Measurements from ENCODE around the gene SLC27A2.

SLC27A2 gene

GRCh38 chr15:50275091-50275490, 93.1 kb downstream of the SLC27A2 start:
- DNase-seq: no peak

GRCh38 chr15:50275908-50276307, 93.9 kb downstream of the SLC27A2 start:
- DNase-seq: no peak

- DNase-seq: no peak
These were observed 95.4 kb downstream of the SLC27A2 start for GRCh38 chr15:50277370-50277769.

- no peak for DNase-seq
These were observed 96.5 kb downstream of the SLC27A2 start for GRCh38 chr15:50278496-50278895.

GRCh38 chr15:50280271-50280670, 98.3 kb downstream of the SLC27A2 start:
- DNase-seq: no peak

- DNase-seq: no peak
These were observed 99.4 kb downstream of the SLC27A2 start for GRCh38 chr15:50281427-50281826.
